Hepatocyte (in vitro differentiated cells): ENCODE results near the gene DNM2.

Experiments
- EZH2 ChIP-seq: fragments of 200-600 bp; sonication (generic); IDR thresholded peaks from 2 replicates; pipeline ENCODE4 v1.6.1; 2016; ENCODE audit warnings: antibody characterized with exemption, mild to moderate bottlenecking, borderline replicate concordance
- TF ChIP-seq, protein P1 (sequence below): fragments of 200-600 bp; sonication (generic); IDR thresholded peaks from 2 replicates; pipeline ENCODE4 v1.5.1; 2016; ENCODE audit warnings: antibody characterized with exemption, mild to moderate bottlenecking; ENCODE audit not compliant: poor library complexity

- TF ChIP-seq, protein P1, sequence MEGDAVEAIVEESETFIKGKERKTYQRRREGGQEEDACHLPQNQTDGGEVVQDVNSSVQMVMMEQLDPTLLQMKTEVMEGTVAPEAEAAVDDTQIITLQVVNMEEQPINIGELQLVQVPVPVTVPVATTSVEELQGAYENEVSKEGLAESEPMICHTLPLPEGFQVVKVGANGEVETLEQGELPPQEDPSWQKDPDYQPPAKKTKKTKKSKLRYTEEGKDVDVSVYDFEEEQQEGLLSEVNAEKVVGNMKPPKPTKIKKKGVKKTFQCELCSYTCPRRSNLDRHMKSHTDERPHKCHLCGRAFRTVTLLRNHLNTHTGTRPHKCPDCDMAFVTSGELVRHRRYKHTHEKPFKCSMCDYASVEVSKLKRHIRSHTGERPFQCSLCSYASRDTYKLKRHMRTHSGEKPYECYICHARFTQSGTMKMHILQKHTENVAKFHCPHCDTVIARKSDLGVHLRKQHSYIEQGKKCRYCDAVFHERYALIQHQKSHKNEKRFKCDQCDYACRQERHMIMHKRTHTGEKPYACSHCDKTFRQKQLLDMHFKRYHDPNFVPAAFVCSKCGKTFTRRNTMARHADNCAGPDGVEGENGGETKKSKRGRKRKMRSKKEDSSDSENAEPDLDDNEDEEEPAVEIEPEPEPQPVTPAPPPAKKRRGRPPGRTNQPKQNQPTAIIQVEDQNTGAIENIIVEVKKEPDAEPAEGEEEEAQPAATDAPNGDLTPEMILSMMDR, result no peak
- no peak for TF ChIP-seq EZH2
These were observed 62.5 kb downstream of the DNM2 start for GRCh38 chr19:10780368-10780767.
